ENCODE data around the gene PGAP3.

The PGAP3 gene

GRCh38 chr17:39729280-39729851, 41.5 kb upstream of the PGAP3 start:
- peak overlapping the region; percentile 69 for H3K27ac ChIP-seq

GRCh38 chr17:39727556-39727955, 39.7 kb upstream of the PGAP3 start:
- H3K27ac ChIP-seq = peak overlapping the region; percentile 69; the same call in 1 of the 2 replicates
- TF ChIP-seq CTCF (IDR thresholded peaks at IDR 0.05) (no peak), ZFX (IDR thresholded peaks at IDR 0.05; ENCODE audit: borderline replicate concordance) (no peak)

More at GRCh38 chr17:39729280-39729851, 41.5 kb upstream of the PGAP3 start:
- TF ChIP-seq ZFX (IDR thresholded peaks at IDR 0.05; ENCODE audit: borderline replicate concordance) = no peak
- TF ChIP-seq CTCF (IDR thresholded peaks at IDR 0.05) = no peak

GRCh38 chr17:39726617-39727016, 38.8 kb upstream of the PGAP3 start:
- TF ChIP-seq ZFX (IDR thresholded peaks at IDR 0.05; ENCODE audit: borderline replicate concordance) (no peak), CTCF (IDR thresholded peaks at IDR 0.05) (no peak)
- no peak overlapping the region for H3K27ac ChIP-seq

DNA sequence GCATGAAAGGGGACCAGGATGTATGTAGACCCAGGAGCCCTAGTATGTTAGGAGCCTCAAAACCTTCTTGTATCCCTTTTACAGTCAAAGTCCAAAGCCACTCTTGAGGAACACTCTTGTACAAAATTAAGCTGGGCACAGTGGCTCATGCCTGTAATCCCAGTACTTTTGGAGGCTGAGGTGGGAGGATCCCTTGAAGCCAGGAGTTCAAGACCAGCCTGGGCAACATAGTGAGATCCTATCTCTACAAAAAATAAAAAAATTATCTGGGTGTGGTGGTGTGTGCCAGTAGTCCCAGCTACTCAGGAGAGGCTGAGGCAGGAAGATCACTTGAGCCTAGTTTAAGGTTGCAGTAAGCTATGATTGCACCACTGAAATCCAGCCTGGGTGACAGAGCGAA, 38.1 kb upstream of the PGAP3 start:
- H3K27ac ChIP-seq = 0 out of 2 replicates have a peak overlapping the region, but pooled peaks have one; percentile 12

GRCh38 chr17:39724731-39725130, 36.9 kb upstream of the PGAP3 start:
- TF ChIP-seq CTCF (IDR thresholded peaks at IDR 0.05) (no peak), ZFX (IDR thresholded peaks at IDR 0.05; ENCODE audit: borderline replicate concordance) (no peak)

GRCh38 chr17:39722965-39723848, 35.4 kb upstream of the PGAP3 start:
- TF ChIP-seq CTCF (IDR thresholded peaks at IDR 0.05) = no peak
- no peak for TF ChIP-seq ZFX (IDR thresholded peaks at IDR 0.05; ENCODE audit: borderline replicate concordance)
- peak overlapping the region; percentile 44 for H3K27ac ChIP-seq

More at GRCh38 chr17:39724731-39725130, 36.9 kb upstream of the PGAP3 start:
- no peak overlapping the region for H3K27ac ChIP-seq

- TF ChIP-seq ZFX (IDR thresholded peaks at IDR 0.05; ENCODE audit: borderline replicate concordance) (no peak), CTCF (IDR thresholded peaks at IDR 0.05) (no peak)
- H3K27ac ChIP-seq = no peak overlapping the region
Observed at GRCh38 chr17:39722104-39722503, 34.2 kb upstream of the PGAP3 start.

Measured in 22Rv1 (cell line).